Upper lobe of left lung (tissue), 4 donors: Measurements from ENCODE around the gene PER3.

Experiments
- EP300 ChIP-seq, 4 donors: sonication (generic); formaldehyde crosslinking; IDR thresholded peaks; one replicate each; pipeline ENCODE4 v1.5.1; 2017; ENCODE audit warnings: antibody characterized with exemption in 4 of 4, control low read depth in 2 of 4
- POLR2A ChIP-seq, 4 donors: fragments of 450-650 bp; IDR thresholded peaks; one replicate each; pipeline ENCODE4 v1.5.1; 2016 to 2017; ENCODE audit warnings: antibody characterized with exemption in 4 of 4, mild to moderate bottlenecking in 2 of 4
- TF ChIP-seq, protein P1 (sequence below), 6 experiments: fragments of 450-650 bp in 4 of 6; fragments of 200-600 bp in 2 of 6; sonication (generic) in 2 of 6; IDR thresholded peaks; one replicate each; pipeline ENCODE4 v1.5.1; 2016 to 2019; ENCODE audit warnings: antibody characterized with exemption in 6 of 6

GRCh38 chr1:7878027-7878426, 93.9 kb downstream of the PER3 start:
- TF ChIP-seq, protein P1, sequence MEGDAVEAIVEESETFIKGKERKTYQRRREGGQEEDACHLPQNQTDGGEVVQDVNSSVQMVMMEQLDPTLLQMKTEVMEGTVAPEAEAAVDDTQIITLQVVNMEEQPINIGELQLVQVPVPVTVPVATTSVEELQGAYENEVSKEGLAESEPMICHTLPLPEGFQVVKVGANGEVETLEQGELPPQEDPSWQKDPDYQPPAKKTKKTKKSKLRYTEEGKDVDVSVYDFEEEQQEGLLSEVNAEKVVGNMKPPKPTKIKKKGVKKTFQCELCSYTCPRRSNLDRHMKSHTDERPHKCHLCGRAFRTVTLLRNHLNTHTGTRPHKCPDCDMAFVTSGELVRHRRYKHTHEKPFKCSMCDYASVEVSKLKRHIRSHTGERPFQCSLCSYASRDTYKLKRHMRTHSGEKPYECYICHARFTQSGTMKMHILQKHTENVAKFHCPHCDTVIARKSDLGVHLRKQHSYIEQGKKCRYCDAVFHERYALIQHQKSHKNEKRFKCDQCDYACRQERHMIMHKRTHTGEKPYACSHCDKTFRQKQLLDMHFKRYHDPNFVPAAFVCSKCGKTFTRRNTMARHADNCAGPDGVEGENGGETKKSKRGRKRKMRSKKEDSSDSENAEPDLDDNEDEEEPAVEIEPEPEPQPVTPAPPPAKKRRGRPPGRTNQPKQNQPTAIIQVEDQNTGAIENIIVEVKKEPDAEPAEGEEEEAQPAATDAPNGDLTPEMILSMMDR (IDR thresholded peaks at IDR 0.05) = no peak
- TF ChIP-seq EP300 (IDR thresholded peaks at IDR 0.05) = no peak
- no peak for TF ChIP-seq POLR2A (IDR thresholded peaks at IDR 0.05)
